Activated CD4-positive, alpha-beta T cell treated with anti-CD3 and anti-CD28 coated beads for 1 hour (primary cell): Measurements from ENCODE around the gene CASP12.

ENCODE experiments used
- DNase-seq: peaks from one replicate; pipeline ENCODE4 v3.0.0-alpha.2; 2020

CASP12 gene

DNA sequence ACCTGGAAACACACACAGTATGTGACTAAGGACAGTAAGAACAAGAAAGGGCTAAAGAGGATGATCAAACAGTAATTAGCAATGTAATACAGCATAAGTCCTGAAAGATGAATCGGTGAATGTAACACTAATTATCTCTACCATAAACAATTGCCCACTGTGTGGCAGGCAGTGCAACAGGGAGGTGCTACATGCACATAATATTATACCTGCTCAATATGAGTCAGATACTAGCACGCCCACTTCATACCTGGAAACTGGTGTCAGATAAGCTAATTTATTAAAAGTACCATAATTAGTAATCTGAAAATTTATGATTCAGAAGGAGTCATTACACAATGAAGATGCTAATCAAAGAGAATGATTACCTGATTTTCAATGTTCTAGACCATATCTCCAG lies 14.9 kb downstream of the CASP12 start:
- no peak for DNase-seq

DNA sequence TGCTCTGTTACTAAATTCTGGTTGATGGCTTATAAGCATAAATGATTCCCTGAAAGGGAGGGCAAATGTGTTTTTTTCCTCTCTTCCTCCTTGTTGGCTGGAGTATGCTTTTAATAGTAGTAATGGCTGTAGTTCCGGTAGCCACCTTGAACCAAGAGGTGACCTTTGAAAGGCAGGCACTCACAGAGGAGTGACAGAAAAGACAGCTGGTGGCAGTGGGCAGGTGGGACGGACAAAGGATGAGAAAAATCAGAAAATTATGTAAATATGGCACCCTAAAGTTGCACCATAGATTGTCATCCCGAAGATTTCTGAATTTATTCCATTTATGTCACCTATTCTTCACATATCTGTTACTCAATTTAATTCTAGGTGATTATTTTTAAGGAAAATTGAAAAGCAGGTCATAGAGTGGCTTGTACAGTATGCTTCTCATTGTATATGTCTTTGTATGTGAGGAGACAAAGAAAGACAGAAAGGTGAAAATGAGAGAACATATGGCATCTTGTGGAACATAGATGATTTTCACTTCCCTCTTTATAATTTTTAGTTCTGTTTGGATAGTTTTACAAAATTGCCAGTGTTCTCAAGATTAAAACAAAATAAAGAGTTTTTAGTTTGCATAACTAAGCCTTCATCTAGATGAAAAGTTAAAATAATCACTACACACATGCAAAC lies 17.0 kb downstream of the CASP12 start:
- DNase-seq: no peak

DNA sequence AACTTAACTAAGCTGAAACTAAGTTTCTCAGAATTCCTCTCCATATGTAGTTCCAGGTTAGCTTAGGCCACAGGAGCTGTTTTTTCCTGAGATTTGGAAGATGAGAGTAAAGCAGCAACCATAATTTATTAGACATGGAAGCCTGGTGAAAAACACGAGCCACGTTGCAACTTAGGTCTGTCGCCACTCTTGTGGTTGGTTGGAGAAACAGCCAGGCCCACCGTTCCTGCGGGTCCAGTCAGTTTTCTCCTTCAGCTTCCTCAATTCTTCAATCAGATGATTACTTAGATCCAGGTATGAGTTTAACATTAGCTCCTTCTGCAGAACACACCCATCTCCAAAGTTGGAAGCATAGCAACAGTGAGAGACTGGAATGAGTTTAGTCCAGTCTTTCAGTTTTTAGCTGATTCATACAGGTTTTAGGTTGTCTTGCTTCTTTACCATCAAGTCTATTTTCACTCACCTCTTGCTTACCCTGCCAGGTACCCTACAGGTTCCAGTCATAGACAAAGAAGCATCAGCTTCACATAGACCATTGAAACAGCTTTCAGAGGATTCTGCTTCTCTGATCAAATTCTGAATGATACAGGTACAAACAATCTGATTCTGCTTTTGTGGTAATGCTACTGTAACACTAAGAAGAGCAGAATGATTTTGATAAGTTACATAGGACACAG lies 18.6 kb downstream of the CASP12 start:
- no peak for DNase-seq

DNA sequence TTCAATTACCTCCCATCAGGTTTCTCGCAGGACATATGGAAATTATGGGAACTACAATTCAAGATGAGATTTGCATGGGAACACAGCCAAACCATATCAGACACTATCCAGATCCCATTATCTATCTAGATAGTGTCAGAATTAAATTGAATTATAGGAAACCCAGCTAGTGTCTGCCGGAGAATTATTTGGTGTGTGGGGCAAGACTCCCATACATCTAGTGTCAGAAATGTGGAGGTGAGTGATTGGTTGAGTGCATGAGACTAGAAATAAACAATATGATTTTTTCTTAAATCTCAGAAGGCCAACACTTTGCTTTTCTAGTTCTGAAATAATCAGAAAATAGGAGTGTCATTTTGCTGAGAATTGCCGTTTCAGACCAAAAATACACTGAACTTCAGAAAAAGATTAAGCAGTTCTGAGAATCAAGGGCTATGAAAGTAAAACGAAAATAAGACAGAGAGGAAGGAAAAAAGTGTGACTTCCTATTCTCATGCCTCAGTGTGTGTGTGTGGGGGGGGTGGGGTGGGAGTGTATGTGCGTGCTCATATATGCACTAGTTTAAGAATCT lies 21.3 kb downstream of the CASP12 start:
- no peak for DNase-seq

DNA sequence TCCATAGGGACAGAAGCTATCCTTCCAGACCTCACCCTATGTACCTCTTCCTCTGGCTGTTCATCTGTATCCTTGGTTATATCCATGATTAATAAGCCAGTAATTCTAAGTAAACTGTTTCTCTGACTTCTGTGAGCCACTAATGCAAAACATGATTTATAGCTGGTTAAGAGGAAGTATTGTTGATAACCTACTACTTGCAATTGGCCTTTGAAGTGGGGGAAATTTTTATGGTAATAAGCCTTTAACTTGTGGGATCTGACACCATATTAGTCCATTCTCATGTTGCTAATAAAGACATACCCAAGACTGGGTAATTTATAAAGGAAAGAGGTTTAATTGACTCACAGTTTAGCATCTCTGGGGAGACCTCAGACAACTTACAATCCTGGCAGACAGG lies 21.9 kb downstream of the CASP12 start:
- DNase-seq: no peak

DNA sequence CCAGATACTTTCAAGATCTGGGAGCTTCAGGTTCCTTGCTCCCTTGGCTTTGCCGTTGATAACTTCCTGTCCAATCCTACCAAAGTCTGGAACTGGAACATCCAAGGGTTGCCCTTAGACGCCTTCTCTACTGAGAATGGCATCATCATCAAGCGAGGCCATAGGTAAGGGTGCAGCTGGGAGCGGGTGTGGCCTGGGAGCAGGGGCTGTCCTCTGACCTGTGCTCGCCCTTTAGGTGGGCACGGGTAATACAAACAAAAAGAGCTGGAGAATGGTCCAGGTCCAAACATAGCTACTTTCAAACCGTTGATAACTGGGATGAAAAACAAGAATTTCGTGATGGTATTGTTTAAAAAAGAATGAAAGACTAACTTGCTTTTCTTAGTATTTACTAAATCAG lies 25.0 kb downstream of the CASP12 start:
- DNase-seq: no peak

DNA sequence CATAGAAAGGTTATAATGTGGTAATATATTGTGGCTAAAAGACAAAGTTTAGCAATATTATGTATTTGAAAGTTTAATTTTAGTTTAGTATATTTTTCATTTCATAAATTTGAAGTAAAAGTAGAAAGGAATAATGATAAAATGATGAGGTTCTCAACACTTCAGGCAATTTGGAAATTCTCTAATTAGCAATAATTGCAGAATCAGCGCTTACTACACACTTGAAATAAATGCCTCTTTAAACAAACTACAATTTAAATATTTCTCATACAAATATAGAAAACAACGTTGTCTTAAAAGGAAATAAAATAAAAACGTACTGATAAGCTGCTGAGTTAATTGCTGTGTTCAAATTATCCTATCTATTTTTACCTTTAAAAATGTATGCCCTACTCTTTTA lies 25.9 kb downstream of the CASP12 start:
- DNase-seq: no peak

DNA sequence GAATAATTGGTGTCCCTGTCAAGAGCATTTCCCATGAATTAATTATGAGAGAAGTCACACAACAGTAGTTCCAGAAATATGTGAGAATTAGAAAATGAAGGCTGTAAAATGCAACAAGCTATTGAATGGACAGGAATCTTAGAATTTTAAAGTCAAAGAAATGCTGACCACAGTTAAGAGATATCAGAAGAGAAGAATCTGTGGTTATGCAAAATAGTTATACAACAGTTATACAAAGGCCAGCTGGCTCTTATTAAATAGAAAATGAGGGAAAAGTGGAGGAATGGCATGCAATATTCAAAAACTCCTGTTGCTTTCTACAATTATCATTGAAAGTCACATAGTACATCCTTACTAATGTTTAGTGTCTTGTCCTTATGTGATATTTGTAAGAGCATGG lies 27.4 kb downstream of the CASP12 start:
- DNase-seq: no peak

DNA sequence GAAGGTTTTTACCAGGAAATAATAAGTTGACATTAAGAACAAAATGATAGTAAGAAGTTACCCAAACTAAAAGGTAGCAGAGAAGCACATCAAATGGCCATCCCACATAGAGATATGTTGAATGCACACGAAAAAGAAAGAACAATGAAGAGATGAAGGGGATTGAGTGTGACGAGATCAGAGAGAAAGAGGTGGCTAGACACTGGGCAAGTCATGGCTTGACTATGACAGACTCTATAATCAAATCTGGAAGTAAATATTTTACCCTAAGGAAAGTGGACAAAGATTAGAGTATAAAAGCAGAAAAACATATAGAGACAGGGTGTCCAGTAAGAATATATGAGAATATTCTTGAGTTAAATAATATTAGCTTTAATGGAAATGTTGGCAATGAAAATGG lies 31.4 kb downstream of the CASP12 start:
- DNase-seq: no peak

DNA sequence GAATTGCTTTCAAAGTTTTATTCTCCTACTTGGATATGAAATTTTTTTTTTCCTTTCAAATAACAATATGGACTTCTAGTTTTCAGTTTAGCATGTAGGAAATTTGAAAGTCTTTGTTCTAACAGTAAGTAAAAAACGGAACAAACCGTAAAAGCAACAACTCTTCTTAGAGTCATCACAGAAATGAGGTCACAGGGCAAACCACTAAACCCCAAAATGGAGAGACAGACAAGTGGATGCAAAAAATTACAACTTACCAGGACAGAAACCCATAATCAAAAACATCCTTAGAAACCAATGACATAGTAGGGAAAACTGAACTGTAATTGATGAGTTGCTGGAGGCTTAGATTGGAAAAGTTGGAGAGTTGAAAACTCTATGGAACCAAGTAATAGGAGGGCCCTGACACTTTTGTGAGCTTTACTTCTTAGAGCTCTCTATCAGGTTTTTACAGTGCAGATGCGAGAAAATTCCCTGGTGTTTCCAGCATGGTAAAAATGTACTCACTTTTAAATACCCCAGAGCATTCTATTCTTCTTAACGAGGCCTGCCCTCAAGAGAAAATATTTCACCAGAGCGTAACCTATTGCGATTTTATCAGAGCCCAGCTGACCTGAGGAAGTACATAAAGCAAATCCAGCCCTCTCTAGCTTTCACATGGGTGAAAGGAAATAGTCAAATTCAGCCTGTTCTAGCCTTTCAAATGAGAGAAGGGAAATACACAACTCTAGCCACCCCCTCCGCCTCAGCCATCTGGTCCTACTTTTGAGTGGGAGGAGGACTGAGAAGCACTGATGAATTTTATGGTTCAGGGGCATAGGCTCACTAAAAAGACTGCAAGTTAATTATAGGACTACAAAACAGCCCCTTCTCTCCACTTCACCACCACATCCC lies 39.1 kb downstream of the CASP12 start:
- DNase-seq: no peak

DNA sequence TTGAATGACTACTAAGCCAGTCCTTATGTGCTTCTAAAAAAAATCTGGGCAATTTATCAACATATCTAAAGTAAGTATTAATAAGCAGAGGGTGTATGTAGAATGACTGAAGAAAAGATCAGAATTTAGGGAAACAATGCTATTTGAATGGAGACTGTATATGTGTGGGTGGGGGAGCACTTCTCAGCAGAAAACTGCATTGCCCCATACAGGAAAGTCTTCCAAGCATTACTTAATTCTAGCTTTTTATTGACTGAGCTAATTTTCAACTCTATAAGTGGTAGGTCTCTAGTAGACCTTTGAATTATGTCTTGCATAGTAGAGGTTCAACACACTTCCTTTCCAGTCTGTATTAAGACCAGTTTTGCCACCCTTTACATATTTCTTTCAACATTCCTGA lies 41.7 kb downstream of the CASP12 start:
- DNase-seq: no peak

DNA sequence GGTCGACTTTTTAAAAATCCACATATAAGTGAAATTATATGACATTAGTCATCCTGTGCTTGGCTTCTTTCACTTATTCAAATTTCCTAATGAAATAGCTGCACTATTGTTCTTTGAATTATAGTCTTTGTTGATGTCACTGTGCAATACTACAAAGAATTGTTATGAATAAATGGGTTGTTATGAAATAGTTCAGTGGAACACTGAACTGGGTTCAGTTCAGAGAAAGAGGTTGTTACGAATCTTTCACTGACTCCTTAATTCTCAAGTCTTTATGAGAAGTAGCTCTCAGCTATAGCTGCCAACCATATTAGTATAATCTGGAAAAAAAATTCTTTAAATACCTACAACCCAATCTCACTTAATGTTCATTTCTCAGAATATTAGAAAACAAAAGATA lies 42.3 kb downstream of the CASP12 start:
- DNase-seq: no peak

DNA sequence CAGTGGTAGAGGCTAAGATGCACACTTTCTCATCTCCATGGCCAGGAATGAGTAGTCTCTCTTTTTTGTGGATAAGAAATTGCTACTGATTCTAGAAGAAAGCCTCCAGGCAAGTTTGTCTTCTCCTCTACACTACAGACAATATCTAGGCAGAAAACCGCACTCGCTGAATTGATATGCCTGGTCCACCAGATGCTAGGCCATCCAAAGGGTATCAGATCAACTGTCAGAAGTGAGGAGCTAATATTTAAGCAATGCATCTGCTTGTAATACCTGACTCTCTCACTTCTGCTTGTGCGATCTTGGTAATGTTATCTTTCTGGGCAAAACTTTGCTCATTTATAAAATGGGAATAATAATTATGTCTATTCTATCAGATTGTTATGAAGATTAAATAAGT lies 45.0 kb downstream of the CASP12 start:
- no peak for DNase-seq

DNA sequence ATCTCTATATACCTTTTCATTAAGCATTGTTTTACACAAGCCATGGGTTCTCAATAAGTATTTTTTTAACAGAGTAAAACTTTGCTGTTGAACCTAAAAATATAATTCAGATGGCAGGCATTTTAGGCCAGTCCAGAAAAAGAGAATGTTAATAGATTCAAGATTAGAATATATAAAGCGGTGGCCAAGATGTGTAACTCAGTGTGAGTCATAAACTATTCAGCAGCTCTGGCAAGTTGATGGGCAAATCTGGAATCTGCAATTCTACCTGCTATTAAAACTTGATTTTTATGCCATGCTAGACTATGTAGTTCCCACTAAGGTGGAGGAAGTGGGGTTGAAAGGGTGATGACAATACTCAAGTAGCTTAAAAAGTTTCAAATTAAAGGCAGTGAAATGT lies 45.4 kb downstream of the CASP12 start:
- no peak for DNase-seq

DNA sequence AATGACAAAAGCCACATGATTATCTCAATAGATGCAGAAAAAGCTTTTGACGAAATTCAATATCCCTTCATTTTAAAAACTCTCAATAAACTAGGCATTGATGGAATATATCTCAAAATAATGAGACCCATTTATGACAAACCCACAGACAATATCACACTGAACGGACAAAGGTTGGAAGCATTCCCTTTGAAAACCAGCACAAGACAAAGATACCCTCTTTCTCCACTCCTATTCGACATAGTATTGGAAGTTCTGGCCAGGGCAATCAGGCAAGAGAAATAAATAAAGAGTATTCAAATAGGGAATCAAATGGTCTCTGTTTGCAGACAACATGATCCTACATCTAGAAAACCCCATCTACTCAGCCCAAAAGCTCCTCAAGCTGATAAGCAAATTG lies 52.0 kb downstream of the CASP12 start:
- no peak for DNase-seq

DNA sequence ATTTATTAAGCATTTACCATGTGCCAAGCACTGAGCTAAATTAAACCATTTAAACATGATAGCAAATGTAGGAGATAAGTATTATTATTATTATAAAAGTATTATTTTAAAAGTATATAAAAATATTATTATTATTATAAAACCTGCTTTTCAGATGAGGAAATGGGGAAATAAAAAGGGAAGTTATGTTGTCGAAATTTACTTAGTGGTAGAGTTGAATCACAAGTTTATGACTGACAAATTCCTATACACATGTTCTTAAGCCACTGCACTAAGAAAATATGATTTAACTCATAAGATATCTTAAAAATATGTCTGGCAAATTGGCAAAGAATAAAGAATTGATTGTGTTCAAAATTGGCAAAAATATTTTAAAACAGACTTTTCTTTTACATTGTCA lies 53.8 kb downstream of the CASP12 start:
- no peak for DNase-seq

DNA sequence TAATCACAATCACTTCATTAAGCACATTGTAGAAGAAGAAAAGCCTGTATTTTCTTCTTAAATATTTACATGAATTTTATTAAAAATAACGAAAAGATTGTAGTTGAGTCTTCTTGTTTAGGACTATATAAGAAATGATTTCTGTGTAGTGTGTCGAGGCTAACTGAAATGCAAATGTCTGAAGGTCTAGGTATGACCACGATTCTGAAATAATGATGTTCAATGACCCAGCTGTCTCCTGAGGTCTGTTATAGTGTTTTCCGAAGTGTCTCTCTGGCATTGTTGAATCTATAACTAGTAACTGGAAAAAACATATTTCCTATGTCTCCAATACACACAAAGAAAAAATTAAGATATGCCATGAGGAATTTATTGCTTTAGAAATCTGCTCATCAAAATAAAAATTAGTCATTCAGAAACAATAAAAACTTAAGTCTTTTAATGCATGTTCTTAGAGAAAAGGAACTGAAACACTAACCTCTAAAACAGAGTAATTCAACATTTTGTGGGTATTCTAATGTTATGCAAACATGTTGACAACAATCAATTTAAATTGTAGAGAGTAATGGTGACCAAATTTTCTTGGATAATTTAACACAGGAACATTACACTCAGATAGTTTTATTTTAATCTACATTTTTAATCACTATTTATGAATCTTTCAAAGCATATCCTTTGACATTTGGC lies 55.0 kb downstream of the CASP12 start:
- no peak for DNase-seq

DNA sequence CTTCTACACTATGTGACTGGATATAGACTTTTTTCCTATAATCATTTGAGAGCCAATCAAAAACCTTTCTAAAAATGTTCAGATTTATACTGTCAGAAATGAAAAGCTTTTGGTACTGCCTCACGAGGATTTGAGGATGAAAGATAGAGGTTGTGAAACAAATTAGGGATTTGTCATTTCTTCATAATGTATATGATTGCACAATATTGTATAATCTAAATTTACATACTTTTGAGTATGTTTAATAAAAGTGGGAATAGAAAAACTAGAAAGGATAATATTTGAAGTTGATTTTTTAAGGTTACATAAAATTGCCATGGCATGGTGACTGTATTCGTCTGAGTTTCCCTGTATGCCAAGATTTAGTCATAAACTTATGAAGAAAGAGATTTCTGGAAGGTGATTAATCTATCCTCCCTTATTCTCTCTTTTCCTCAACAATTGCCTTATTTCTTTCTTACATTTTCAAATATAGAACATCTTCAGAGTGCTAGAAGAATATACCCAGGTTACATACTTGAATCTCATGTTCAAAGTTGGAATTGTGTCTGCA lies 56.2 kb downstream of the CASP12 start:
- no peak for DNase-seq

DNA sequence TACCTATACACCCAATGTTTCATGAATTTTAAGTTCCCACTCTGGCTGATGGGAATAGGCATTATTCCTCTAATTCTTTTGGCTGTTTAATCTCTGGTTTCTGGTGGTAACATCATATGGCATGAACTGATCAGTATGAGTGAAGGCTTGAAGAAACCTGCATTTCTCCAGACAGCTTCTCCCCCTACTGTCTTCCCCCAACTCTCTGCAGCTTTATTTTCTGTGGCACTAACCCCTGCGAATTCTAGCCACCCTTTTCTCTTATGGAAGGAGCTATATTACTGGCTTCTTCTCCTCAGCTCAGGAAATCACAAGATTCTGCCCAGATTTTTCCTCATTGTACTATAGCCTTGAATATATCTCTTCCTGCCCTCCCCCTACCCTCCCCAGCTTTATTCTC lies 57.1 kb downstream of the CASP12 start:
- DNase-seq: no peak

DNA sequence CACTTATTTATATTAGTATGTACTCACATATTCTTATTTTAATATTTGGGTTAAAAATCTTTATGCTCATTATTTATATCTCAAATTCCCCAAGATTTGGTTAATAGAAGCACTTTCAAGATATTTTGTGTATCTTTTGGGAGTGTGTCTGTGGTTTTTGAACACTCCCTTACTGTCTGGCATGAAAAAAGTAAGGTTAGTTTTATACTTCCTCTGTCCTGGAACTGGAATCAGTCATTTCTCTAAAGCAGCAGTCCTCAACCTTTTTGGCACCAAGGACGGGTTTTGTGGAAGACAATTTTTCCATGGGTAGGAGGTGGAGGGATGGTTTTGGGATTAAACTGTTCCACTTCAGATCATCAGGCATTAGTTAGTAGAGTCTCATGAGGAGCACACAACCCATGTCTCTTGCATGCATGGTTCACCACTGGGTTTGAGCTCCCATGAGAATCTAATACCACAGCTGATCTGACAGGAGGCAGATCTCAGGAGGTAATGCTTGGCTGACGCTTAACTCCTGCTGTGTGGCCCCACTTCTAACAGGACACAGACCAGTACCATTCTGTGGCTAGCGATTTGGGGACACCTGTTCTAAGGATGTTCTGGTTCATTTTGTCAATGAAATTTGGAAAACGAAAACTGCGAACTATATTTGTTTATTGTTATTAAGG lies 60.2 kb downstream of the CASP12 start:
- DNase-seq: no peak

DNA sequence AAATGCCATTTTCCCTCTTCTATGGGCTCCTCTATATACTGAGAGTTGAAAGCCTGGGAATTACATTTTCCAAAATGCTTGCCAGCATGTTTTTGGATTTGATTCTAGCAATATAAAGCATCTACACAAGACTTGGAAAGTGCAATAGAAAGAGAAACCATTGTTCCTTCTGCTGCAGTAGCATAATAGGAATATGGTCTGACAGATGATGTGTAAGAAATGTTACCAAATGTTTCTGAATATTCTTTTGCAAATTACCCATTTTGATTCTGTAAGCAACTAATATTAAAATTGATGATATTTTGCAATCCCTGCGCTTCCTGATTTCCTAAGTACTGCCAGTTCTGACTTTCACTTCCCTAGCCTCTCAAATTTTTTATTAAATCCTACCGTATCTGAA lies 61.6 kb downstream of the CASP12 start:
- no peak for DNase-seq
